Measurements from ENCODE around the gene TMEM178A. TPM values are rescaled to one million over a fixed set of nuclear protein-coding genes. Genes with fewer than 3 reads are reported as not detected.
A peak's percentile ranks its signal among the peaks of the same experiment; 100 is the strongest.

TMEM178A gene
- total and polyA plus RNA-seq, 8 donors, result 0.34 to 5.8 (median 0.80) TPM

DNA sequence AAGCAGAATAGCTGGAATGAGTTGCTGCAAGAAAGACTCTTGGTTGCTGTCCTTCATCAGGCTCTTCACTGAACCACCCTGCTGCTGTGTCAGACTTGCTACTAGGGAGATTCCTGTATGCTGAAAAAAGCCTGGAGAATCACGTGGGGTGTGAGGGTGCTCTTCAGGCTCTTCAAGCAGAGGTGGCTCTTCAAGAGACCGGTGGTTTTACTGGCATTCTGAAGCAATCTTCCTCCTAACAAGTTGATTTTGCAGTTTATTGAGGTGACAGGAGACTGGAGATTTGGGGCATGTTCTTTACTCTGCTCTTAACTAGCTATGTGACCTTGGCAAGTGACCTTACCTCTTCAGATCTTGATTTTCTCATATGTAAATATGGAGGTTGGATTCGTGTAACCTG is 14.1 kb downstream of the TMEM178A start:
- FAIRE-seq, result no peak
- ATAC-seq, result no peak
- WGBS, 2 donors, result 60 to 61% methylated on average over 3 of the region's 3 CpGs
- H3K4me1 ChIP-seq, result no peaks in the 10 kb centered on the region
- H3K4me3 ChIP-seq, result no peak overlapping the region
- H3K27me3 ChIP-seq, result no peaks in the 10 kb centered on the region
- H3K9me3 ChIP-seq, result no peaks in the 10 kb centered on the region
- no peak for DNase-seq
- intact Hi-C loops (cut with DNase I), result no loop called here
- TF ChIP-seq CTCF (IDR thresholded peaks at IDR 0.05), result no peak
- H3K36me3 ChIP-seq, result no peaks in the 10 kb centered on the region
- H3K27ac ChIP-seq, result no peak overlapping the region

GRCh38 chr2:39682066-39682692 is 16.5 kb downstream of the TMEM178A start:
- H3K4me1 ChIP-seq, result no peaks in the 10 kb centered on the region
- DNase-seq (no peak), FAIRE-seq (no peak), ATAC-seq (peak in 1 of 4 donors; percentile 28)
- no peak for TF ChIP-seq CTCF (IDR thresholded peaks at IDR 0.05)
- no peak overlapping the region for H3K4me3 ChIP-seq
- H3K27ac ChIP-seq, result no peak overlapping the region
- H3K9me3 ChIP-seq, result no peaks in the 10 kb centered on the region
- intact Hi-C loops (cut with DNase I), result no loop called here
- no peaks in the 10 kb centered on the region for H3K36me3 ChIP-seq
- H3K27me3 ChIP-seq, result no peaks in the 10 kb centered on the region
- 49 to 60% methylated on average over 2 of the region's 2 CpGs for WGBS, 2 donors

- Histone ChIP-seq H3K36me3 (no peaks in the 10 kb centered on the region), H3K27me3 (no peaks in the 10 kb centered on the region), H3K4me3 (no peak overlapping the region), H3K4me1 (no peaks in the 10 kb centered on the region), H3K27ac (no peak overlapping the region), H3K9me3 (no peaks in the 10 kb centered on the region)
- WGBS, 2 donors, result 85 to 90% methylated on average over 9 of the region's 9 CpGs
- ATAC-seq, result no peak
- intact Hi-C loops (cut with DNase I), result no loop called here
- no peak for FAIRE-seq
- TF ChIP-seq CTCF (IDR thresholded peaks at IDR 0.05), result no peak
- DNase-seq, result no peak
These were observed 17.4 kb downstream of the TMEM178A start for GRCh38 chr2:39683022-39683699.

- Histone ChIP-seq H3K27ac (no peak overlapping the region), H3K9me3 (no peaks in the 10 kb centered on the region), H3K4me1 (no peaks in the 10 kb centered on the region), H3K36me3 (no peaks in the 10 kb centered on the region), H3K27me3 (no peaks in the 10 kb centered on the region), H3K4me3 (no peak overlapping the region)
- no peak for DNase-seq
- intact Hi-C loops (cut with DNase I), result no loop called here
- ATAC-seq, result no peak
- TF ChIP-seq CTCF (IDR thresholded peaks at IDR 0.05), result no peak
- WGBS, 2 donors, result 88 to 89% methylated on average over 5 of the region's 5 CpGs
- FAIRE-seq, result no peak
These were observed 18.7 kb downstream of the TMEM178A start for GRCh38 chr2:39684464-39684863.

- Histone ChIP-seq H3K4me3 (no peak overlapping the region), H3K27me3 (no peaks in the 10 kb centered on the region), H3K9me3 (no peaks in the 10 kb centered on the region), H3K4me1 (no peaks in the 10 kb centered on the region), H3K27ac (no peak overlapping the region), H3K36me3 (no peaks in the 10 kb centered on the region)
- DNase-seq (no peak), FAIRE-seq (no peak), ATAC-seq (no peak)
- intact Hi-C loops (cut with DNase I), result no loop called here
- WGBS, 2 donors, result 96 to 100% methylated on average over 1 of the region's 1 CpG
- TF ChIP-seq CTCF (IDR thresholded peaks at IDR 0.05), result no peak
These were observed 19.4 kb downstream of the TMEM178A start for GRCh38 chr2:39685126-39685525.
